Fibroblast of the aortic adventitia (primary cell): ENCODE results near the gene SOX8. TPM values are rescaled to one million over a fixed set of nuclear protein-coding genes. Genes with fewer than 3 reads are reported as not detected.

Source experiments
- DNase-seq: peaks from one replicate; pipeline ENCODE4 v3.0.0-alpha.2; 2010; ENCODE audit warnings: low read depth
- H3K4me3 ChIP-seq: 2 replicates; pipeline ENCODE4 v1.5.1; 2011; ENCODE audit warnings: low read depth, mild to moderate bottlenecking, control low read depth, low read length, moderate library complexity
- CTCF ChIP-seq: IDR thresholded peaks from 2 replicates; pipeline ENCODE4 v1.5.1; 2011; ENCODE audit warnings: mild to moderate bottlenecking, low read length, control low read depth, inconsistent platforms; ENCODE audit not compliant: insufficient read depth
- total RNA-seq: library from RNA; depleted of rRNA; stranded (reverse); fragments of >200 nt; gene quantifications from 2 replicates; pipeline ENCODE4 v1.2.3, GENCODE V29; 2012; ENCODE audit warnings: low replicate concordance

The SOX8 gene
- total RNA-seq, 1 donor, result 0.09 TPM

GRCh38 chr16:977896-978295, 3.7 kb upstream of the SOX8 start:
- no peak for DNase-seq
- no peak overlapping the region for H3K4me3 ChIP-seq
- no peak for TF ChIP-seq CTCF

- no peak for DNase-seq
- H3K4me3 ChIP-seq, result no peak overlapping the region
- TF ChIP-seq CTCF, result no peak
These were observed 3.2 kb upstream of the SOX8 start for GRCh38 chr16:978403-978802.

GRCh38 chr16:979147-979546, 2.4 kb upstream of the SOX8 start:
- no peak for TF ChIP-seq CTCF
- H3K4me3 ChIP-seq, result no peak overlapping the region
- DNase-seq, result no peak

- no peak for DNase-seq
- peak overlapping the region; percentile 17 for H3K4me3 ChIP-seq
- no peak for TF ChIP-seq CTCF
These were observed 1.5 kb upstream of the SOX8 start for GRCh38 chr16:979859-980594.

- H3K4me3 ChIP-seq, result peak overlapping the region; percentile 17
These were observed 1.0 kb upstream of the SOX8 start for GRCh38 chr16:980595-980854.

GRCh38 chr16:982145-983043, 824 bp downstream of the SOX8 start:
- TF ChIP-seq CTCF, result no peak
- H3K4me3 ChIP-seq, result no peak overlapping the region
- DNase-seq, result no peak

More at GRCh38 chr16:980595-980854, 1.0 kb upstream of the SOX8 start:
- DNase-seq, result no peak
- no peak for TF ChIP-seq CTCF
